HCT116 (cell line): ENCODE results near the gene ACVR1B. TPM values are rescaled to one million over a fixed set of nuclear protein-coding genes. Genes with fewer than 3 reads are reported as not detected.

Experiments used
- ATAC-seq: fragments of 200-7000 bp; cut with Tn5 transposase; 2 replicates; pipeline ENCODE4 v1.9.1; 2020; ENCODE audit warnings: mild to moderate bottlenecking, moderate library complexity
- BruUV-seq: library from RNA; stranded (reverse); fragments of 400-500 nt; replicated peaks from 2 replicates; lab custom pipeline; 2021; lab: Mats Ljungman, UMichigan
- CTCF ChIA-PET: fragments of 300-600 bp; sonication (Branson Sonifier 250); formaldehyde crosslinking; loops from one replicate; lab custom pipeline; 2021; ENCODE audit warnings: antibody characterized with exemption; lab: Charles Lee
- POLR2A ChIA-PET: fragments of 300-600, 350-600 bp; sonication (Branson Sonifier 250); formaldehyde crosslinking; loops from one replicate; lab custom pipeline; 2021; ENCODE audit warnings: antibody characterized with exemption; lab: Charles Lee
- RAD21 ChIA-PET, 2 experiments: fragments of 300-600 bp; sonication (Branson Sonifier 250); formaldehyde crosslinking; loops; one replicate each; lab custom pipeline; 2023; ENCODE audit warnings: low total read pairs in 2 of 2; ENCODE audit not compliant: uncharacterized antibody in 2 of 2, unreplicated experiment in 2 of 2, low non-redundant PET in 1 of 2; lab: Charles Lee
- DNase-seq: peaks from one replicate; pipeline ENCODE4 v3.0.0-alpha.2; 2010; ENCODE audit warnings: low read depth, low spot score
- H2AFZ ChIP-seq: fragments of 200-600 bp; shearing (Covaris generic), sonication (generic); 2 replicates; pipeline ENCODE4 v1.6.1; 2017; ENCODE audit warnings: low read depth, mixed run types, mixed read lengths, antibody characterized with exemption, low read length; ENCODE audit not compliant: poor library complexity, severe bottlenecking
- H3K27ac ChIP-seq: 2 replicates; pipeline ENCODE4 v1.5.1; 2012; ENCODE audit warnings: low read depth, low read length
- H3K27me3 ChIP-seq: fragments of 200-600 bp; sonication (generic); 2 replicates; pipeline ENCODE4 v1.6.1; 2016; ENCODE audit warnings: mixed run types, low read length, mixed read lengths; ENCODE audit not compliant: insufficient read depth
- H3K36me3 ChIP-seq, 2 experiments: fragments of 200-500 bp in 1 of 2; fragments of 200-600 bp in 1 of 2; sonication (Bioruptor generic) in 1 of 2; sonication (generic) in 1 of 2; 2 replicates each; pipeline versions ENCODE4 v1.5.1 to v1.6.1; 2014 to 2016; ENCODE audit warnings: low read length in 2 of 2, inconsistent platforms in 1 of 2, mixed read lengths in 1 of 2, mixed run types in 1 of 2; ENCODE audit not compliant: insufficient read depth in 2 of 2, control insufficient read depth in 1 of 2
- H3K4me1 ChIP-seq, 2 experiments: fragments of 200-600 bp in 1 of 2; sonication (generic) in 1 of 2; 2 replicates each; pipeline versions ENCODE4 v1.5.1 to v1.6.1; 2012 to 2017; ENCODE audit warnings: low read length in 2 of 2, inconsistent platforms in 1 of 2, mild to moderate bottlenecking in 1 of 2, mixed read lengths in 1 of 2, mixed run types in 1 of 2, moderate library complexity in 1 of 2; ENCODE audit not compliant: insufficient read depth in 2 of 2, control insufficient read depth in 1 of 2
- H3K4me2 ChIP-seq: fragments of 200-600 bp; sonication (generic); 2 replicates; pipeline ENCODE4 v1.6.1; 2017; ENCODE audit warnings: mixed run types, low read length, mixed read lengths
- H3K4me3 ChIP-seq, 2 experiments: fragments of 200-600 bp in 1 of 2; sonication (generic) in 1 of 2; replicated peaks in 1 of 2; 2 replicates each; pipeline ENCODE4 v1.5.1; 2011 to 2016; ENCODE audit warnings: low read length in 2 of 2, control low read depth in 1 of 2, low read depth in 1 of 2, mild to moderate bottlenecking in 1 of 2, mixed read lengths in 1 of 2, mixed run types in 1 of 2
- H3K79me2 ChIP-seq: fragments of 200-600 bp; sonication (generic); 2 replicates; pipeline ENCODE4 v1.6.1; 2017; ENCODE audit warnings: mild to moderate bottlenecking, mixed run types, low read length, moderate library complexity, mixed read lengths; ENCODE audit not compliant: insufficient read depth
- H3K9ac ChIP-seq: fragments of 200-600 bp; sonication (generic); 2 replicates; pipeline ENCODE4 v1.6.1; 2016; ENCODE audit warnings: low read length, mixed read lengths
- H3K9me2 ChIP-seq: fragments of 200-600 bp; sonication (generic), shearing (Covaris generic); 2 replicates; pipeline ENCODE4 v1.6.1; 2017; ENCODE audit warnings: mixed run types, mild to moderate bottlenecking, moderate library complexity; ENCODE audit not compliant: insufficient read depth
- H3K9me3 ChIP-seq, 2 experiments: fragments of 200-500 bp in 1 of 2; fragments of 200-600 bp in 1 of 2; sonication (Bioruptor generic) in 1 of 2; sonication (generic) in 1 of 2; 2 replicates each; pipeline ENCODE4 v1.6.1; 2014 to 2017; ENCODE audit warnings: low read length in 2 of 2, mixed read lengths in 2 of 2, inconsistent platforms in 1 of 2, low read depth in 1 of 2, mild to moderate bottlenecking in 1 of 2, mixed run types in 1 of 2, moderate library complexity in 1 of 2; ENCODE audit not compliant: control insufficient read depth in 1 of 2, insufficient read depth in 1 of 2
- H4K20me1 ChIP-seq: fragments of 200-600 bp; sonication (generic), shearing (Covaris generic); 2 replicates; pipeline ENCODE4 v1.6.1; 2017; ENCODE audit warnings: mixed run types, mild to moderate bottlenecking, moderate library complexity; ENCODE audit not compliant: insufficient read depth
- EZH2phosphoT487 ChIP-seq: fragments of 200-600 bp; IDR thresholded peaks from 2 replicates; pipeline ENCODE4 v1.6.1; 2018; ENCODE audit warnings: antibody characterized with exemption, borderline replicate concordance
- FOSL1 ChIP-seq: IDR thresholded peaks from 2 replicates; pipeline ENCODE4 v1.6.1; 2012; ENCODE audit warnings: low read depth
- REST ChIP-seq: IDR thresholded peaks from 2 replicates; pipeline ENCODE4 v1.6.1; 2012; ENCODE audit warnings: low read depth
- SIN3A ChIP-seq: IDR thresholded peaks from 2 replicates; pipeline ENCODE4 v1.6.1; 2012; ENCODE audit warnings: low read depth
- intact Hi-C: fragments of 100-400 bp; cut with micrococcal nuclease; formaldehyde crosslinking; loops from 2 replicates; pipeline ENCODE4 v1.10.0; 2022
- total RNA-seq: library from RNA; stranded (reverse); gene quantifications from one replicate; pipeline ENCODE4 v1.2.1, GENCODE V29; 2021; ENCODE audit not compliant: unreplicated experiment

The ACVR1B gene
- total RNA-seq, 1 experiment from 2014 or later: 22.7 TPM

- TF ChIP-seq REST (no peak), FOSL1 (no peak), EZH2phosphoT487 (no peak)
- TF ChIP-seq, all 23 proteins: peak for 0
Observed at GRCh38 chr12:51947246-51947996, 4.1 kb upstream of the ACVR1B start (continued).

- H3K27me3 ChIP-seq: peaks cover 3% of the 10 kb centered on the region; the same call in 1 of the 2 replicates
- ChIA-PET RAD21 (no interaction called here), POLR2A (no interaction called here), CTCF (no interaction called here)
- H3K9me2 ChIP-seq: no peaks in the 10 kb centered on the region
- H3K9me3 ChIP-seq: peaks cover 11 to 17% of the 10 kb centered on the region in 2 experiments; a peak in 3 of 4 replicates
- TF ChIP-seq REST (no peak), SIN3A (no peak)
- no peak overlapping the region for H3K4me2 ChIP-seq
- H3K79me2 ChIP-seq: peaks cover 13% of the 10 kb centered on the region
- ATAC-seq (no peak), DNase-seq (no peak)
- no TSS peak for BruUV-seq
- no peak overlapping the region for H2AFZ ChIP-seq
- intact Hi-C loops: no loop called here
- no peak overlapping the region for H3K9ac ChIP-seq
- no peaks in the 10 kb centered on the region for H3K36me3 ChIP-seq
- H4K20me1 ChIP-seq: no peaks in the 10 kb centered on the region
- H3K4me1 ChIP-seq: peaks cover 0 to 14% of the 10 kb centered on the region in 2 experiments; a peak in 2 of 4 replicates
- no peak overlapping the region for H3K4me3 ChIP-seq
- no peak overlapping the region for H3K27ac ChIP-seq
Observed at GRCh38 chr12:51948066-51948465, 3.4 kb upstream of the ACVR1B start.
